ENCODE measurements around the gene TVP23A.

TVP23A gene

DNA sequence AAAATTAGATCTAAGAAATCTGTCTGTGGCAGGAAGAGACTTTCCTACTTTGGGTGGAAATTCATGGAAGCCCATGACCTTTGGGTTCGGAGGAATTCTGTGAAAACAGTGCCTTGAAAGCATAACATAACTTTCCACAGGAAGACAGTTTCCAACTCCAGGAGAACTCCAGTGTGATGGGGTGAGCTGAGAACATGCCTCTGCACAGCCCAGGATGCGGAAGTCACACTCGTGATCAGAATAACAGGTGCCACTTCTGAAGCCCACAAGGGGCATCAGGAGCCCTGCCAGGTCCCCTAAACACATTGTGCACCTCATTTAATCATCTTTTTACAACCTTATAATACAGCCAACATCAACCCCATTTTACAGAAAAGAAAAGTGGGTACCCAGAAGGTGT is 9.7 kb downstream of the TVP23A start:
- H3K9me3 ChIP-seq (ENCODE audit: control insufficient read depth, insufficient read depth, low read depth, low read length): no peaks in the 10 kb centered on the region
- TF ChIP-seq ZNF518A (tag by site-specific recombination; conservative IDR thresholded peaks at IDR 0.05; ENCODE audit: low read depth) (no peak), ZNF362 (tag by site-specific recombination; IDR thresholded peaks at IDR 0.05) (no peak), ZNF114 (tag by site-specific recombination; IDR thresholded peaks at IDR 0.05) (no peak), ZNF335 (tag by site-specific recombination; conservative IDR thresholded peaks at IDR 0.05) (no peak), ZFP41 (tag by site-specific recombination; IDR thresholded peaks at IDR 0.05; ENCODE audit: borderline replicate concordance) (no peak), ZNF571 (tag by site-specific recombination; IDR thresholded peaks at IDR 0.05) (no peak), ZNF585B (tag by site-specific recombination; IDR thresholded peaks at IDR 0.05) (no peak), ZNF658 (tag by site-specific recombination; IDR thresholded peaks at IDR 0.05) (no peak), GLIS1 (tag by site-specific recombination; IDR thresholded peaks at IDR 0.05) (no peak), TSHZ1 (tag by site-specific recombination; IDR thresholded peaks at IDR 0.05; ENCODE audit: borderline replicate concordance) (no peak)
- H3K4me3 ChIP-seq (ENCODE audit: low read depth, low read length): no peak overlapping the region
- H3K27ac ChIP-seq (ENCODE audit: extremely low read depth, low read depth, low read length): no peak overlapping the region
- ChIA-PET POLR2A (no interaction called here), CTCF (no interaction called here)
- no peaks in the 10 kb centered on the region for H3K4me1 ChIP-seq (ENCODE audit: control insufficient read depth, insufficient read depth, low read length)
- H3K36me3 ChIP-seq (ENCODE audit: control insufficient read depth in 2 of 2, insufficient read depth in 1 of 2, low read length in 2 of 2): no peaks in the 10 kb centered on the region

- Histone ChIP-seq H3K9me3 (ENCODE audit: control insufficient read depth, insufficient read depth, low read depth, low read length) (no peaks in the 10 kb centered on the region), H3K4me1 (ENCODE audit: control insufficient read depth, insufficient read depth, low read length) (no peaks in the 10 kb centered on the region), H3K27ac (ENCODE audit: extremely low read depth, low read depth, low read length) (no peak overlapping the region), H3K4me3 (ENCODE audit: low read depth, low read length) (no peak overlapping the region), H3K36me3 (ENCODE audit: control insufficient read depth in 2 of 2, insufficient read depth in 1 of 2, low read length in 2 of 2) (no peaks in the 10 kb centered on the region)
- POLR2A ChIA-PET: no interaction called here
- CTCF ChIA-PET: no interaction called here
- TF ChIP-seq SP3 (tag by site-specific recombination; IDR thresholded peaks at IDR 0.05): no peak
- TF ChIP-seq, protein P1, sequence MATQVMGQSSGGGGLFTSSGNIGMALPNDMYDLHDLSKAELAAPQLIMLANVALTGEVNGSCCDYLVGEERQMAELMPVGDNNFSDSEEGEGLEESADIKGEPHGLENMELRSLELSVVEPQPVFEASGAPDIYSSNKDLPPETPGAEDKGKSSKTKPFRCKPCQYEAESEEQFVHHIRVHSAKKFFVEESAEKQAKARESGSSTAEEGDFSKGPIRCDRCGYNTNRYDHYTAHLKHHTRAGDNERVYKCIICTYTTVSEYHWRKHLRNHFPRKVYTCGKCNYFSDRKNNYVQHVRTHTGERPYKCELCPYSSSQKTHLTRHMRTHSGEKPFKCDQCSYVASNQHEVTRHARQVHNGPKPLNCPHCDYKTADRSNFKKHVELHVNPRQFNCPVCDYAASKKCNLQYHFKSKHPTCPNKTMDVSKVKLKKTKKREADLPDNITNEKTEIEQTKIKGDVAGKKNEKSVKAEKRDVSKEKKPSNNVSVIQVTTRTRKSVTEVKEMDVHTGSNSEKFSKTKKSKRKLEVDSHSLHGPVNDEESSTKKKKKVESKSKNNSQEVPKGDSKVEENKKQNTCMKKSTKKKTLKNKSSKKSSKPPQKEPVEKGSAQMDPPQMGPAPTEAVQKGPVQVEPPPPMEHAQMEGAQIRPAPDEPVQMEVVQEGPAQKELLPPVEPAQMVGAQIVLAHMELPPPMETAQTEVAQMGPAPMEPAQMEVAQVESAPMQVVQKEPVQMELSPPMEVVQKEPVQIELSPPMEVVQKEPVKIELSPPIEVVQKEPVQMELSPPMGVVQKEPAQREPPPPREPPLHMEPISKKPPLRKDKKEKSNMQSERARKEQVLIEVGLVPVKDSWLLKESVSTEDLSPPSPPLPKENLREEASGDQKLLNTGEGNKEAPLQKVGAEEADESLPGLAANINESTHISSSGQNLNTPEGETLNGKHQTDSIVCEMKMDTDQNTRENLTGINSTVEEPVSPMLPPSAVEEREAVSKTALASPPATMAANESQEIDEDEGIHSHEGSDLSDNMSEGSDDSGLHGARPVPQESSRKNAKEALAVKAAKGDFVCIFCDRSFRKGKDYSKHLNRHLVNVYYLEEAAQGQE (tag by site-specific recombination; IDR thresholded peaks at IDR 0.05): no peak
These were observed 10.4 kb downstream of the TVP23A start for GRCh38 chr16:10808218-10808617.

Measured in HEK293 (cell line).